ENCODE results near the gene ROBO4.

Gene ROBO4

GRCh38 chr11:124919898-124920297, 22.2 kb upstream of the ROBO4 start:
- DNase-seq = no peak

- no peak for DNase-seq
Observed at GRCh38 chr11:124918950-124919349, 21.3 kb upstream of the ROBO4 start, which contains the start of gene HEPN1. TSS of gene HEPN1 (plus strand) at chr11:124919250.

GRCh38 chr11:124917115-124917637, 19.5 kb upstream of the ROBO4 start:
- no peak for DNase-seq

GRCh38 chr11:124916370-124916710, 18.7 kb upstream of the ROBO4 start:
- no peak for DNase-seq

GRCh38 chr11:124915541-124916369, 18.1 kb upstream of the ROBO4 start:
- DNase-seq = no peak

- no peak for DNase-seq
Observed at GRCh38 chr11:124902616-124903015, 5.0 kb upstream of the ROBO4 start.

GRCh38 chr11:124900464-124900863, 2.8 kb upstream of the ROBO4 start:
- DNase-seq = no peak

- DNase-seq = no peak
Observed at GRCh38 chr11:124899383-124900145, 1.9 kb upstream of the ROBO4 start.

GRCh38 chr11:124898711-124899110, 1.0 kb upstream of the ROBO4 start:
- DNase-seq = no peak

- DNase-seq = no peak
Observed at GRCh38 chr11:124898263-124898680, 607 bp upstream of the ROBO4 start.

GRCh38 chr11:124896821-124897391, 759 bp downstream of the ROBO4 start:
- no peak for DNase-seq

GRCh38 chr11:124896071-124896750, 1.5 kb downstream of the ROBO4 start:
- DNase-seq = no peak

GRCh38 chr11:124895471-124895971, 2.1 kb downstream of the ROBO4 start:
- no peak for DNase-seq

- DNase-seq = no peak
Observed at GRCh38 chr11:124894606-124895430, 2.8 kb downstream of the ROBO4 start.

- no peak for DNase-seq
Observed at GRCh38 chr11:124893781-124894401, 3.8 kb downstream of the ROBO4 start.

- no peak for DNase-seq
Observed at GRCh38 chr11:124892750-124893454, 4.8 kb downstream of the ROBO4 start.

GRCh38 chr11:124892146-124892545, 5.5 kb downstream of the ROBO4 start:
- no peak for DNase-seq

GRCh38 chr11:124891373-124891861, 6.2 kb downstream of the ROBO4 start:
- no peak for DNase-seq

- no peak for DNase-seq
Observed at GRCh38 chr11:124890683-124891372, 6.8 kb downstream of the ROBO4 start.
